A673 (cell line): ENCODE measurements around the gene FRK.

ENCODE experiments used
- CTCF ChIP-seq: fragments of 300-800, 200-600 bp; sonication (generic); conservative IDR thresholded peaks from 2 replicates; pipeline ENCODE4 v1.5.1; 2017; ENCODE audit warnings: low read depth, mild to moderate bottlenecking, antibody characterized with exemption, low read length, moderate library complexity, mixed read lengths
- EZH2 ChIP-seq: fragments of 200-600 bp; sonication (generic); IDR thresholded peaks from 2 replicates; pipeline ENCODE4 v1.6.1; 2017; ENCODE audit warnings: borderline replicate concordance, low read depth, mild to moderate bottlenecking, mixed read lengths, antibody characterized with exemption, low read length; ENCODE audit not compliant: poor library complexity, severe bottlenecking

- TF ChIP-seq CTCF, result no peak
- no peak for TF ChIP-seq EZH2
Measured at GRCh38 chr6:115908906-115909559, 151.7 kb downstream of the FRK start.
